Fibroblast of gingiva (primary cell): ENCODE data around the gene FOXE1.

Source experiments
- DNase-seq: peaks from one replicate; pipeline ENCODE4 v3.0.0-alpha.2; 2011; ENCODE audit warnings: low read depth

FOXE1 gene

GRCh38 chr9:97853056-97853843 lies at the start of gene FOXE1:
Gene FOXE1 (plus strand): TSS chr9:97853226. CDS start chr9:97853915, 689 bp downstream.
- no peak for DNase-seq

GRCh38 chr9:97804059-97804365 lies 49.0 kb upstream of the FOXE1 start:
- DNase-seq, result no peak

- no peak for DNase-seq
Observed at GRCh38 chr9:97806721-97807120, 46.3 kb upstream of the FOXE1 start.

- no peak for DNase-seq
Observed at GRCh38 chr9:97807681-97808080, 45.3 kb upstream of the FOXE1 start.

- DNase-seq, result no peak
Observed at GRCh38 chr9:97808415-97808814, 44.6 kb upstream of the FOXE1 start.

- no peak for DNase-seq
Observed at GRCh38 chr9:97808972-97809371, 44.1 kb upstream of the FOXE1 start.

- no peak for DNase-seq
Observed at GRCh38 chr9:97809666-97810344, 43.2 kb upstream of the FOXE1 start.

GRCh38 chr9:97811533-97812246 lies 41.3 kb upstream of the FOXE1 start:
- no peak for DNase-seq

GRCh38 chr9:97812247-97812543 lies 40.8 kb upstream of the FOXE1 start:
- no peak for DNase-seq

- no peak for DNase-seq
Observed at GRCh38 chr9:97813072-97813471, 40.0 kb upstream of the FOXE1 start.

GRCh38 chr9:97819735-97820134 lies 33.3 kb upstream of the FOXE1 start:
- DNase-seq, result no peak

- no peak for DNase-seq
Observed at GRCh38 chr9:97820373-97820772, 32.7 kb upstream of the FOXE1 start.

GRCh38 chr9:97830884-97831829 lies 21.9 kb upstream of the FOXE1 start:
- no peak for DNase-seq

- no peak for DNase-seq
Observed at GRCh38 chr9:97831843-97832636, 21.0 kb upstream of the FOXE1 start.

- DNase-seq, result no peak
Observed at GRCh38 chr9:97840521-97840920, 12.5 kb upstream of the FOXE1 start.

- DNase-seq, result no peak
Observed at GRCh38 chr9:97842960-97843359, 10.1 kb upstream of the FOXE1 start.

GRCh38 chr9:97845130-97845529 lies 7.9 kb upstream of the FOXE1 start:
- DNase-seq, result no peak

- DNase-seq, result no peak
Observed at GRCh38 chr9:97845763-97846162, 7.3 kb upstream of the FOXE1 start.

- no peak for DNase-seq
Observed at GRCh38 chr9:97846347-97846746, 6.7 kb upstream of the FOXE1 start.

- no peak for DNase-seq
Observed at GRCh38 chr9:97847474-97848214, 5.4 kb upstream of the FOXE1 start.

GRCh38 chr9:97848215-97848479 lies 4.9 kb upstream of the FOXE1 start:
- no peak for DNase-seq
